Peyer's patch (tissue), 4 donors: Measurements from ENCODE around the gene OPRD1. TPM values are rescaled to one million over a fixed set of nuclear protein-coding genes. Genes with fewer than 3 reads are reported as not detected.

Source experiments
- DNase-seq, 3 donors: peaks; one replicate each; pipeline ENCODE4 v3.0.0-alpha.2; 2017 to 2019
- H3K27ac ChIP-seq, 4 donors: fragments of 200-600 bp; sonication (generic); one replicate each; pipeline ENCODE4 v1.5.1; 2016 to 2019
- H3K27me3 ChIP-seq, 2 donors: fragments of 200-600 bp; sonication (generic); one replicate each; pipeline ENCODE4 v1.5.1; 2019
- H3K36me3 ChIP-seq, 3 donors: fragments of 200-600 bp; sonication (generic); one replicate each; pipeline ENCODE4 v1.5.1; 2016 to 2019
- H3K4me1 ChIP-seq, 4 donors: fragments of 200-600 bp; sonication (generic); one replicate each; pipeline ENCODE4 v1.5.1; 2016 to 2019
- H3K4me3 ChIP-seq, 4 donors: fragments of 200-600 bp; sonication (generic); 1 replicate in 3 of 4; 2 replicates in 1 of 4; pipeline ENCODE4 v1.5.1; 2016 to 2019; ENCODE audit warnings: mild to moderate bottlenecking in 1 of 4
- H3K9me3 ChIP-seq, 4 donors: fragments of 200-600 bp; sonication (generic); one replicate each; pipeline ENCODE4 v1.5.1; 2016 to 2019; ENCODE audit warnings: mild to moderate bottlenecking in 1 of 4
- POLR2A ChIP-seq, 2 donors: fragments of 450-650 bp; IDR thresholded peaks; one replicate each; pipeline ENCODE4 v1.5.1; 2017; ENCODE audit warnings: antibody characterized with exemption in 2 of 2, mild to moderate bottlenecking in 2 of 2, moderate library complexity in 2 of 2
- total RNA-seq, 4 donors: library from RNA; depleted of rRNA; stranded (reverse); fragments of >200 nt; gene quantifications; one replicate each; pipeline ENCODE4 v1.1.0, GENCODE V29; 2016
- TF ChIP-seq, protein P1 (sequence below), 6 experiments: fragments of 450-650 bp in 4 of 6; fragments of 200-600 bp in 2 of 6; sonication (generic) in 1 of 6; IDR thresholded peaks; one replicate each; pipeline ENCODE4 v1.5.1; 2017 to 2019; ENCODE audit warnings: antibody characterized with exemption in 6 of 6, mild to moderate bottlenecking in 3 of 6, moderate library complexity in 1 of 6

OPRD1 gene
- total RNA-seq, 4 donors from 2014 or later = 0.18 TPM; not detected in 3

DNA sequence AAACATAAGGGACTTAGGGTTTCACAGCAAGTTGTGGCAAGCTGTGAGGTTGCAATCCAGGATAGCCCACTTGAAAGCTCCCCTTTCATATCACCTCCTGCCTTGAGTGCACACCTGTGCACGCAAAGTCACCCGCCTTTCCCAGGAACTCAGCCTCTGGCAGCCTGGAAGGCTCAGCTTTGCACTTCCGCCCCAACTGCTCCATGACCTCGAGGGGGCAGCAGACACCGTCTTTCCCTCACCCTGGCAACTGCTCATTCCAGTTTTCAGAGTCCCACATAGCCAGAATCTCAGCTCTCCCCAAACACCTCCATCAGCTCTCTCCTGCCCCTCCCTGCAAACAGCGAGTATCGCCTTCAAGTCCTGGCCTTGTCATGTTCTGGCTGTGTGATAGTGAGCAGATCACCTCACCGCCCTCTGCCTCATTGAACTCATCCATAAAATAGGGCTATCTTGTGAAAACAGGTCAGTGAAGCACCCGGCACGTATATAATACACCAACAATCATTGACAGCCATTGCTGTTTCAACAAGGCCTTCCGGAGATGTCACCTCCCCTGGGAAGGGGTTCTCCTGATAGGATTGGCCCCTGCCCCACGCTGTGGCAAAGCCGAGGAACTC, 70.1 kb downstream of the OPRD1 start:
- Histone ChIP-seq H3K27me3 (no peaks in the 10 kb centered on the region), H3K9me3 (no peaks in the 10 kb centered on the region), H3K27ac (peak overlapping the region in 1 of 4 donors; percentile 4), H3K36me3 (no peaks in the 10 kb centered on the region), H3K4me3 (no peak overlapping the region), H3K4me1 (peaks cover 0 to 27% (median 10%) of the 10 kb centered on the region in 4 donors)
- TF ChIP-seq, protein P1, sequence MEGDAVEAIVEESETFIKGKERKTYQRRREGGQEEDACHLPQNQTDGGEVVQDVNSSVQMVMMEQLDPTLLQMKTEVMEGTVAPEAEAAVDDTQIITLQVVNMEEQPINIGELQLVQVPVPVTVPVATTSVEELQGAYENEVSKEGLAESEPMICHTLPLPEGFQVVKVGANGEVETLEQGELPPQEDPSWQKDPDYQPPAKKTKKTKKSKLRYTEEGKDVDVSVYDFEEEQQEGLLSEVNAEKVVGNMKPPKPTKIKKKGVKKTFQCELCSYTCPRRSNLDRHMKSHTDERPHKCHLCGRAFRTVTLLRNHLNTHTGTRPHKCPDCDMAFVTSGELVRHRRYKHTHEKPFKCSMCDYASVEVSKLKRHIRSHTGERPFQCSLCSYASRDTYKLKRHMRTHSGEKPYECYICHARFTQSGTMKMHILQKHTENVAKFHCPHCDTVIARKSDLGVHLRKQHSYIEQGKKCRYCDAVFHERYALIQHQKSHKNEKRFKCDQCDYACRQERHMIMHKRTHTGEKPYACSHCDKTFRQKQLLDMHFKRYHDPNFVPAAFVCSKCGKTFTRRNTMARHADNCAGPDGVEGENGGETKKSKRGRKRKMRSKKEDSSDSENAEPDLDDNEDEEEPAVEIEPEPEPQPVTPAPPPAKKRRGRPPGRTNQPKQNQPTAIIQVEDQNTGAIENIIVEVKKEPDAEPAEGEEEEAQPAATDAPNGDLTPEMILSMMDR (IDR thresholded peaks at IDR 0.05) = peak; percentile 80 to 97 (median 93)
- no peak for TF ChIP-seq POLR2A (IDR thresholded peaks at IDR 0.05)
- DNase-seq = peak; percentile 75 to 92 (median 88)

GRCh38 chr1:28883242-28883616, 71.3 kb downstream of the OPRD1 start:
- Histone ChIP-seq H3K4me1 (peaks cover 0 to 31% (median 13%) of the 10 kb centered on the region in 4 donors), H3K9me3 (no peaks in the 10 kb centered on the region), H3K36me3 (no peaks in the 10 kb centered on the region), H3K27me3 (no peaks in the 10 kb centered on the region), H3K4me3 (no peak overlapping the region), H3K27ac (no peak overlapping the region)
- TF ChIP-seq, protein P1 (IDR thresholded peaks at IDR 0.05) = no peak
- TF ChIP-seq POLR2A (IDR thresholded peaks at IDR 0.05) = no peak
- no peak for DNase-seq

DNA sequence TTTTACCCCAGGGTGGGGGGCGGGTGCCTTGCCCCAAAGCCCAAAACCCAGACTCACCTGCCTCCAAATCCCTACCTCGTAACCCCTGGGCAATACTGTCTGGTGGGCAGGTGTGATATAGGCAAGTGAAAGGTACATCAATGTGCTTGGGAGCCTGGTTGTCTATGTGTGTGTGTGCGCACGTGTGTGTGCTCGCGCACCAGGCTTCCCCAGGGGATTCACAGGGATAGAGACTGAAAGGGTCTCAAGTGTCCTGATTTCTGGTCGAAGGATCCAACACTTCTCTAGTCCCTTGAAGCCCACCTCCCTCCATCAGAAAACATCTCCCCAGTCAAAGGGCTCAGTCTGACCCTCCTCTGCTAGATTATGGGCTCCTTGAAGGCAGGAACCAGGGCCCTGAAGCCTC, 73.5 kb downstream of the OPRD1 start:
- Histone ChIP-seq H3K27me3 (no peaks in the 10 kb centered on the region), H3K27ac (peak overlapping the region in 1 of 4 donors; percentile 27), H3K4me1 (peaks cover 0 to 38% (median 14%) of the 10 kb centered on the region in 4 donors), H3K36me3 (no peaks in the 10 kb centered on the region), H3K4me3 (no peak overlapping the region), H3K9me3 (no peaks in the 10 kb centered on the region)
- DNase-seq = no peak
- no peak for TF ChIP-seq POLR2A (IDR thresholded peaks at IDR 0.05)
- TF ChIP-seq, protein P1 (IDR thresholded peaks at IDR 0.05) = no peak

GRCh38 chr1:28885977-28886730, 74.2 kb downstream of the OPRD1 start:
- Histone ChIP-seq H3K27me3 (no peaks in the 10 kb centered on the region), H3K9me3 (no peaks in the 10 kb centered on the region), H3K36me3 (no peaks in the 10 kb centered on the region), H3K4me3 (peak overlapping the region; percentile 65 to 95 (median 80)), H3K27ac (peak overlapping the region; percentile 10 to 81 (median 62)), H3K4me1 (peaks cover 0 to 38% (median 14%) of the 10 kb centered on the region in 4 donors)
- DNase-seq = no peak
- TF ChIP-seq, protein P1 (IDR thresholded peaks at IDR 0.05) = no peak
- no peak for TF ChIP-seq POLR2A (IDR thresholded peaks at IDR 0.05)

- H3K27ac ChIP-seq = peak overlapping the region; percentile 55 to 86 (median 76)
- H3K4me3 ChIP-seq = peak overlapping the region; percentile 65 to 95 (median 80)
- H3K27me3 ChIP-seq = no peaks in the 10 kb centered on the region
- peak; percentile 93 to 96 (median 94) for DNase-seq
- peaks cover 0 to 38% (median 14%) of the 10 kb centered on the region in 4 donors for H3K4me1 ChIP-seq
- no peaks in the 10 kb centered on the region for H3K9me3 ChIP-seq
- TF ChIP-seq, protein P1 (IDR thresholded peaks at IDR 0.05) = peak in 2 of 6 experiments; percentile 3 to 6
- peak; percentile 80 to 87 for TF ChIP-seq POLR2A (IDR thresholded peaks at IDR 0.05)
- no peaks in the 10 kb centered on the region for H3K36me3 ChIP-seq
These were observed 74.9 kb downstream of the OPRD1 start for GRCh38 chr1:28886731-28887418.
